WTC11 (cell line): Measurements from ENCODE around the gene SLC30A2. TPM values are rescaled to one million over a fixed set of nuclear protein-coding genes. Genes with fewer than 3 reads are reported as not detected.

Source experiments
- ATAC-seq: fragments of 200-7000 bp; cut with Tn5 transposase; 2 replicates; pipeline ENCODE4 v1.10.0; 2021; ENCODE audit warnings: mild to moderate bottlenecking, moderate library complexity
- CTCF ChIA-PET: fragments of 300-600 bp; sonication (Branson Sonifier 250); formaldehyde crosslinking; loops from one replicate; lab custom pipeline; 2021; ENCODE audit warnings: antibody characterized with exemption; lab: Charles Lee
- POLR2A ChIA-PET: fragments of 350-600 bp; sonication (Branson Sonifier 250); formaldehyde crosslinking; loops from one replicate; lab custom pipeline; 2021; ENCODE audit warnings: antibody characterized with exemption; lab: Charles Lee
- DNase-seq: peaks from one replicate; pipeline ENCODE4 v3.0.0; 2021; ENCODE audit warnings: low spot score
- H3K27ac Mint-ChIP-seq: 2 replicates; pipeline ENCODE4 v1.8.0; 2021; ENCODE audit warnings: mixed read lengths
- H3K27me3 Mint-ChIP-seq: 2 replicates; pipeline ENCODE4 v1.8.0; 2021; ENCODE audit warnings: low read depth, mild to moderate bottlenecking, moderate library complexity, mixed read lengths
- H3K36me3 Mint-ChIP-seq: 2 replicates; pipeline ENCODE4 v1.8.0; 2021; ENCODE audit warnings: mixed read lengths
- H3K4me1 Mint-ChIP-seq: 2 replicates; pipeline ENCODE4 v1.8.0; 2022; ENCODE audit warnings: mixed read lengths
- H3K4me3 Mint-ChIP-seq: 2 replicates; pipeline ENCODE4 v1.8.0; 2021; ENCODE audit warnings: mild to moderate bottlenecking, moderate library complexity, mixed read lengths
- H3K9me3 Mint-ChIP-seq: 2 replicates; pipeline ENCODE4 v1.8.0; 2021; ENCODE audit warnings: mixed read lengths
- ATF6 ChIP-seq: sonication (generic); formaldehyde crosslinking; IDR thresholded peaks from 2 replicates; pipeline ENCODE4 v1.8.1; 2023; ENCODE audit warnings: mild to moderate bottlenecking, missing genetic modification reagents
- CREB1 ChIP-seq: sonication (generic); formaldehyde crosslinking; IDR thresholded peaks from 2 replicates; pipeline ENCODE4 v1.8.0; 2023; ENCODE audit warnings: mild to moderate bottlenecking, missing genetic modification reagents
- CREM ChIP-seq: sonication (generic); formaldehyde crosslinking; IDR thresholded peaks from 2 replicates; pipeline ENCODE4 v1.8.1; 2022; ENCODE audit warnings: mild to moderate bottlenecking, missing genetic modification reagents, moderate library complexity
- ERG ChIP-seq: fragments of 250-450 bp; sonication (Bioruptor Pico); IDR thresholded peaks from 2 replicates; pipeline ENCODE4 v1.8.0; 2021; ENCODE audit warnings: mild to moderate bottlenecking
- FOXJ3 ChIP-seq: sonication (generic); formaldehyde crosslinking; IDR thresholded peaks from 2 replicates; pipeline ENCODE4 v1.9.0; 2021; ENCODE audit warnings: missing genetic modification reagents, mild to moderate bottlenecking, borderline replicate concordance
- GRHL2 ChIP-seq: fragments of 250-450 bp; sonication (Bioruptor Pico); IDR thresholded peaks from 2 replicates; pipeline ENCODE4 v1.8.0; 2022; ENCODE audit warnings: mild to moderate bottlenecking, moderate library complexity; ENCODE audit not compliant: insufficient replicate concordance, severe bottlenecking
- HMGA2 ChIP-seq: fragments of 250-450 bp; sonication (Bioruptor Pico); IDR thresholded peaks from 2 replicates; pipeline ENCODE4 v1.4.0; 2021; ENCODE audit warnings: mild to moderate bottlenecking, moderate library complexity
- NR2C2 ChIP-seq: sonication (generic); formaldehyde crosslinking; IDR thresholded peaks from 2 replicates; pipeline ENCODE4 v1.8.0; 2022; ENCODE audit warnings: mild to moderate bottlenecking, missing genetic modification reagents
- OVOL2 ChIP-seq: fragments of 250-450 bp; sonication (Bioruptor Pico); IDR thresholded peaks from 2 replicates; pipeline ENCODE4 v1.9.0; 2021; ENCODE audit warnings: mild to moderate bottlenecking, borderline replicate concordance
- PREB ChIP-seq: sonication (generic); formaldehyde crosslinking; IDR thresholded peaks from 2 replicates; pipeline ENCODE4 v1.8.1; 2022; ENCODE audit warnings: mild to moderate bottlenecking, missing genetic modification reagents, moderate library complexity, borderline replicate concordance
- RELA ChIP-seq: sonication (generic); formaldehyde crosslinking; IDR thresholded peaks from 2 replicates; pipeline ENCODE4 v1.8.1; 2022; ENCODE audit warnings: missing genetic modification reagents, mild to moderate bottlenecking, borderline replicate concordance
- SMAD4 ChIP-seq: sonication (generic); formaldehyde crosslinking; IDR thresholded peaks from 2 replicates; pipeline ENCODE4 v1.8.0; 2022; ENCODE audit warnings: mild to moderate bottlenecking, missing genetic modification reagents
- SOX15 ChIP-seq: fragments of 250-450 bp; sonication (Bioruptor Pico); IDR thresholded peaks from 2 replicates; pipeline ENCODE4 v1.9.0; 2021; ENCODE audit warnings: mild to moderate bottlenecking
- TEAD1 ChIP-seq: sonication (generic); formaldehyde crosslinking; IDR thresholded peaks from 2 replicates; pipeline ENCODE4 v1.8.0; 2022; ENCODE audit warnings: mild to moderate bottlenecking, missing genetic modification reagents
- TP53 ChIP-seq: sonication (generic); formaldehyde crosslinking; IDR thresholded peaks from 2 replicates; pipeline ENCODE4 v1.8.1; 2023; ENCODE audit warnings: mild to moderate bottlenecking, missing genetic modification reagents
- USF1 ChIP-seq: sonication (generic); formaldehyde crosslinking; IDR thresholded peaks from 2 replicates; pipeline ENCODE4 v1.8.0; 2022; ENCODE audit warnings: mild to moderate bottlenecking, missing genetic modification reagents
- USF2 ChIP-seq: sonication (generic); formaldehyde crosslinking; IDR thresholded peaks from 2 replicates; pipeline ENCODE4 v1.8.1; 2023; ENCODE audit warnings: mild to moderate bottlenecking, missing genetic modification reagents, moderate library complexity
- ZBTB43 ChIP-seq: sonication (generic); formaldehyde crosslinking; IDR thresholded peaks from 2 replicates; pipeline ENCODE4 v1.8.1; 2023; ENCODE audit warnings: mild to moderate bottlenecking, missing genetic modification reagents
- ZMAT4 ChIP-seq: fragments of 250-450 bp; sonication (Bioruptor Pico); IDR thresholded peaks from 2 replicates; pipeline ENCODE4 v1.9.0; 2021; ENCODE audit warnings: mild to moderate bottlenecking
- ZNF232 ChIP-seq: sonication (generic); formaldehyde crosslinking; IDR thresholded peaks from 2 replicates; pipeline ENCODE4 v1.8.0; 2022; ENCODE audit warnings: mild to moderate bottlenecking, missing genetic modification reagents
- ZNF317 ChIP-seq: sonication (generic); formaldehyde crosslinking; IDR thresholded peaks from 2 replicates; pipeline ENCODE4 v1.8.1; 2023; ENCODE audit warnings: low read depth, mild to moderate bottlenecking, moderate library complexity, missing genetic modification reagents, borderline replicate concordance
- ZNF396 ChIP-seq: fragments of 250-450 bp; sonication (Bioruptor Pico); IDR thresholded peaks from 2 replicates; pipeline ENCODE4 v1.8.0; 2021; ENCODE audit warnings: mild to moderate bottlenecking, moderate library complexity, borderline replicate concordance
- ZNF671 ChIP-seq: fragments of 250-450 bp; sonication (Bioruptor Pico); IDR thresholded peaks from 2 replicates; pipeline ENCODE4 v1.8.0; 2021; ENCODE audit warnings: mild to moderate bottlenecking
- ZSCAN18 ChIP-seq: fragments of 250-450 bp; sonication (Bioruptor Pico); IDR thresholded peaks from 2 replicates; pipeline ENCODE4 v2.1.2; 2022; ENCODE audit warnings: mild to moderate bottlenecking, moderate library complexity
- total RNA-seq: library from RNA; stranded (reverse); gene quantifications from 3 replicates; pipeline ENCODE4 v1.2.3, GENCODE V29; 2021

Gene SLC30A2
- total RNA-seq, 1 experiment from 2014 or later = 0.15 TPM

- Mint-ChIP-seq H3K27me3 (peaks cover 17% of the 10 kb centered on the region), H3K9me3 (no peaks in the 10 kb centered on the region), H3K4me3 (no peak overlapping the region)
- no peak for ATAC-seq
- CTCF ChIA-PET = interaction anchor here (4.4 kb wide), 1 partner anchor 21 kb away, joined by 27 read pairs; no protein-coding TSS in a partner anchor
- TF ChIP-seq FOXJ3 (CRISPR knock-in tag) (no peak), ZBTB43 (no peak), TEAD1 (CRISPR knock-in tag) (no peak), ATF6 (CRISPR knock-in tag) (no peak), HMGA2 (no peak), USF1 (no peak)
- TF ChIP-seq, all 79 proteins: peak for 0
- no peaks in the 10 kb centered on the region for H3K36me3 Mint-ChIP-seq
- no peak overlapping the region for H3K27ac Mint-ChIP-seq
- H3K4me1 Mint-ChIP-seq = no peaks in the 10 kb centered on the region
- DNase-seq = no peak
- POLR2A ChIA-PET = no interaction called here
Measured at GRCh38 chr1:26057189-26057588, 11.3 kb upstream of the SLC30A2 start.

GRCh38 chr1:26055041-26055440, 9.1 kb upstream of the SLC30A2 start:
- Mint-ChIP-seq H3K4me1 (no peaks in the 10 kb centered on the region), H3K36me3 (no peaks in the 10 kb centered on the region), H3K4me3 (no peak overlapping the region), H3K27ac (no peak overlapping the region), H3K9me3 (no peaks in the 10 kb centered on the region), H3K27me3 (peaks cover 35% of the 10 kb centered on the region)
- CTCF ChIA-PET = interaction anchor here (0.9 to 4.4 kb wide), 6 partner anchors 19 to 179 kb away, joined by 4 to 27 read pairs (median 4); partner anchors contain the start of genes CEP85 and PAFAH2
- DNase-seq = no peak
- POLR2A ChIA-PET = no interaction called here
- no peak for ATAC-seq
- TF ChIP-seq USF2 (CRISPR knock-in tag) = no peak
- no peak for TF ChIP-seq TP53 (CRISPR knock-in tag)
- no peak for TF ChIP-seq NR2C2 (CRISPR knock-in tag)
- no peak for TF ChIP-seq GRHL2
- no peak for TF ChIP-seq CREB1 (CRISPR knock-in tag)
- TF ChIP-seq ZSCAN18 (CRISPR knock-in tag) = no peak
- TF ChIP-seq ZNF317 (CRISPR knock-in tag) = no peak
- no peak for TF ChIP-seq SMAD4 (CRISPR knock-in tag)
- no peak for TF ChIP-seq HMGA2
- no peak for TF ChIP-seq ZNF396
- TF ChIP-seq CREM (CRISPR knock-in tag) = no peak
- no peak for TF ChIP-seq SOX15 (CRISPR knock-in tag)
- no peak for TF ChIP-seq OVOL2 (CRISPR knock-in tag)
- no peak for TF ChIP-seq ERG (CRISPR knock-in tag)
- no peak for TF ChIP-seq ZNF232 (CRISPR knock-in tag)
- TF ChIP-seq RELA (CRISPR knock-in tag) = no peak
- no peak for TF ChIP-seq ZNF671 (CRISPR knock-in tag)
- TF ChIP-seq PREB = no peak
- no peak for TF ChIP-seq ZMAT4 (CRISPR knock-in tag)
